HEK293 (cell line): Measurements from ENCODE around the gene LHFPL6.

Experiments used
- CTCF ChIA-PET: fragments of 350-600 bp; formaldehyde crosslinking; extraction: SDS; loops from one replicate; lab custom pipeline; 2021; ENCODE audit warnings: antibody characterized with exemption; lab: Yijun Ruan, JAX
- POLR2A ChIA-PET: fragments of 300-600 bp; formaldehyde crosslinking; extraction: SDS; loops from one replicate; lab custom pipeline; 2020; ENCODE audit warnings: antibody characterized with exemption, inconsistent platforms; lab: Yijun Ruan, JAX
- H3K27ac ChIP-seq: fragments of 200-500 bp; sonication (Bioruptor generic); 2 replicates; pipeline ENCODE4 v1.5.1; 2014; ENCODE audit warnings: low read depth, low read length, control low read depth, inconsistent platforms; ENCODE audit errors: extremely low read depth
- H3K36me3 ChIP-seq, 2 experiments: fragments of 200-500 bp in 1 of 2; sonication (Bioruptor generic) in 1 of 2; 1 replicate in 1 of 2; 2 replicates in 1 of 2; pipeline ENCODE4 v1.5.1; 2014 to 2017; ENCODE audit warnings: inconsistent platforms in 2 of 2, low read length in 2 of 2; ENCODE audit not compliant: control insufficient read depth in 2 of 2, insufficient read depth in 1 of 2
- H3K4me1 ChIP-seq: fragments of 200-500 bp; sonication (Bioruptor generic); 2 replicates; pipeline ENCODE4 v1.5.1; 2014; ENCODE audit warnings: mild to moderate bottlenecking, low read length, inconsistent platforms; ENCODE audit not compliant: control insufficient read depth, insufficient read depth
- H3K4me3 ChIP-seq: 2 replicates; pipeline ENCODE4 v1.5.1; 2011; ENCODE audit warnings: low read depth, mild to moderate bottlenecking, control low read depth, low read length, moderate library complexity
- H3K9me3 ChIP-seq: fragments of 200-500 bp; sonication (Bioruptor generic); 2 replicates; pipeline ENCODE4 v1.5.1; 2014; ENCODE audit warnings: low read depth, low read length, inconsistent platforms; ENCODE audit not compliant: control insufficient read depth, insufficient read depth
- EGR2 ChIP-seq: fragments of 450-650 bp; formaldehyde crosslinking; IDR thresholded peaks from 2 replicates; pipeline ENCODE4 v1.5.1; 2016; ENCODE audit warnings: low read depth, missing biosample characterization, missing genetic modification characterization
- GLI4 ChIP-seq: fragments of 450-650 bp; formaldehyde crosslinking; IDR thresholded peaks from 2 replicates; pipeline ENCODE4 v1.5.1; 2016; ENCODE audit warnings: missing biosample characterization, missing genetic modification characterization
- KLF10 ChIP-seq: fragments of 450-650 bp; IDR thresholded peaks from 2 replicates; pipeline ENCODE4 v1.5.1; 2018; ENCODE audit warnings: missing biosample characterization, mild to moderate bottlenecking, missing genetic modification characterization
- MEIS1 ChIP-seq: sonication (generic); formaldehyde crosslinking; IDR thresholded peaks from 2 replicates; pipeline ENCODE4 v1.8.1; 2022; ENCODE audit warnings: missing genetic modification reagents, mild to moderate bottlenecking, borderline replicate concordance
- WT1 ChIP-seq: fragments of 450-650 bp; formaldehyde crosslinking; IDR thresholded peaks from 2 replicates; pipeline ENCODE4 v1.5.1; 2016; ENCODE audit warnings: missing biosample characterization, missing genetic modification characterization
- ZBTB8A ChIP-seq: fragments of 450-650 bp; formaldehyde crosslinking; IDR thresholded peaks from 2 replicates; pipeline ENCODE4 v1.5.1; 2016; ENCODE audit warnings: missing biosample characterization, missing genetic modification characterization
- ZNF112 ChIP-seq: fragments of 450-650 bp; formaldehyde crosslinking; IDR thresholded peaks from 2 replicates; pipeline ENCODE4 v1.5.0; 2017; ENCODE audit warnings: missing biosample characterization, missing genetic modification characterization
- ZNF175 ChIP-seq: fragments of 450-650 bp; formaldehyde crosslinking; IDR thresholded peaks from 2 replicates; pipeline ENCODE4 v1.5.1; 2016; ENCODE audit warnings: missing biosample characterization, missing genetic modification characterization
- ZNF558 ChIP-seq: fragments of 450-650 bp; formaldehyde crosslinking; IDR thresholded peaks from 2 replicates; pipeline ENCODE4 v1.5.1; 2016; ENCODE audit warnings: missing biosample characterization, missing genetic modification characterization
- ZNF596 ChIP-seq: fragments of 450-650 bp; IDR thresholded peaks from 2 replicates; pipeline ENCODE4 v1.5.0; 2018; ENCODE audit warnings: missing biosample characterization, mild to moderate bottlenecking, missing genetic modification characterization, moderate library complexity
- ZNF660 ChIP-seq: fragments of 450-650 bp; IDR thresholded peaks from 2 replicates; pipeline ENCODE4 v1.5.1; 2018; ENCODE audit warnings: missing biosample characterization, mild to moderate bottlenecking, missing genetic modification characterization
- ZNF677 ChIP-seq: fragments of 450-650 bp; IDR thresholded peaks from 2 replicates; pipeline ENCODE4 v1.5.0; 2018; ENCODE audit warnings: missing biosample characterization, mild to moderate bottlenecking, missing genetic modification characterization, moderate library complexity
- TF ChIP-seq, protein P1 (sequence below): fragments of 450-650 bp; formaldehyde crosslinking; IDR thresholded peaks from 2 replicates; pipeline ENCODE4 v1.5.1; 2016; ENCODE audit warnings: missing biosample characterization, missing genetic modification characterization
- TF ChIP-seq, protein P2 (sequence below): fragments of 450-650 bp; formaldehyde crosslinking; IDR thresholded peaks from 2 replicates; pipeline ENCODE4 v1.5.1; 2016; ENCODE audit warnings: missing biosample characterization, missing genetic modification characterization
- TF ChIP-seq, protein P3 (sequence below): sonication (generic); formaldehyde crosslinking; IDR thresholded peaks from 2 replicates; pipeline ENCODE4 v1.8.1; 2022; ENCODE audit warnings: mild to moderate bottlenecking, moderate library complexity, missing genetic modification reagents
- TF ChIP-seq, protein P4 (sequence below): fragments of 450-650 bp; formaldehyde crosslinking; conservative IDR thresholded peaks from 2 replicates; pipeline ENCODE4 v1.5.1; 2016; ENCODE audit warnings: low read depth, missing biosample characterization, missing genetic modification characterization

The LHFPL6 gene

DNA sequence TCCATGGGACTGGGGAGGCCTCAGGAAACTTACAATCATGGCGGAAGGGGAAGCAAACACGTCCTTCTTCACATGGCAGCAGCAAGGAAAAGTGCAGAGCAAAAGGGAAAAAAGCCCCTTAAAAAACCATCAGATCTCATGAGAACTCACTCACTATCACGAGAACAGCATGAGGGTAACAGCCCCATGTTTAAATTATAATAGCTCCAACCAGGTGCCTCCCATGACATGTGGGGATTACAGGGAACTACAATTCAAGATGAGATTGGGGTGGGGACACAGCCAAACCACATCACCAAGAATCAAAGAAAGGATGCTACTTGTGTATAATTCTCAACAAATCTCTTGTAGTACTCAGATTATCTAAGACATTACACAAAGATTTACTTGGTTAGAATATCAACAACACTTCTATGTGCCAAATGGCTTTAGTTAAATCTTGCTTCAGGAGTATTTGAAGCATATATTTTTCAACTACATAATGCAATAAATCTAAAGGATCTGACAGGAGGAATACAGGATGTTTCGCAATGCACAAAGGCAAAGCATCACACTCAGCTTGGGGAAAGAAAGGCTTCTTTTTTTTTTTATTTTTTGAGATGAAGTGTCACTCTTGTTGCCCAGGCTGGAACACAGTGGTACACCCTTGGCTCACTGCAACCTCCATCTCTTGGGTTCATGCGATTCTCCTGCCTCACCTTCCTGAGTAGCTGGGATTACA is 180.0 kb downstream of the LHFPL6 start:
- ChIA-PET POLR2A (no interaction called here), CTCF (no interaction called here)
- Histone ChIP-seq H3K27ac (no peak overlapping the region), H3K36me3 (no peaks in the 10 kb centered on the region), H3K4me1 (no peaks in the 10 kb centered on the region), H3K9me3 (no peaks in the 10 kb centered on the region), H3K4me3 (no peak overlapping the region)
- TF ChIP-seq, protein P1, sequence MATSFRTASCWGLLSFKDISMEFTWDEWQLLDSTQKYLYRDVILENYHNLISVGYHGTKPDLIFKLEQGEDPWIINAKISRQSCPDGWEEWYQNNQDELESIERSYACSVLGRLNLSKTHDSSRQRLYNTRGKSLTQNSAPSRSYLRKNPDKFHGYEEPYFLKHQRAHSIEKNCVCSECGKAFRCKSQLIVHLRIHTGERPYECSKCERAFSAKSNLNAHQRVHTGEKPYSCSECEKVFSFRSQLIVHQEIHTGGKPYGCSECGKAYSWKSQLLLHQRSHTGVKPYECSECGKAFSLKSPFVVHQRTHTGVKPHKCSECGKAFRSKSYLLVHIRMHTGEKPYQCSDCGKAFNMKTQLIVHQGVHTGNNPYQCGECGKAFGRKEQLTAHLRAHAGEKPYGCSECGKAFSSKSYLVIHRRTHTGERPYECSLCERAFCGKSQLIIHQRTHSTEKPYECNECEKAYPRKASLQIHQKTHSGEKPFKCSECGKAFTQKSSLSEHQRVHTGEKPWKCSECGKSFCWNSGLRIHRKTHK (tag by site-specific recombination): no peak
- TF ChIP-seq ZNF112 (tag by site-specific recombination) (no peak), ZNF175 (tag by site-specific recombination) (no peak), KLF10 (tag by site-specific recombination) (no peak), EGR2 (tag by site-specific recombination) (no peak), ZNF660 (tag by site-specific recombination) (no peak), ZNF677 (tag by site-specific recombination) (no peak), ZBTB8A (no peak), ZNF596 (no peak)
- TF ChIP-seq, protein P2, sequence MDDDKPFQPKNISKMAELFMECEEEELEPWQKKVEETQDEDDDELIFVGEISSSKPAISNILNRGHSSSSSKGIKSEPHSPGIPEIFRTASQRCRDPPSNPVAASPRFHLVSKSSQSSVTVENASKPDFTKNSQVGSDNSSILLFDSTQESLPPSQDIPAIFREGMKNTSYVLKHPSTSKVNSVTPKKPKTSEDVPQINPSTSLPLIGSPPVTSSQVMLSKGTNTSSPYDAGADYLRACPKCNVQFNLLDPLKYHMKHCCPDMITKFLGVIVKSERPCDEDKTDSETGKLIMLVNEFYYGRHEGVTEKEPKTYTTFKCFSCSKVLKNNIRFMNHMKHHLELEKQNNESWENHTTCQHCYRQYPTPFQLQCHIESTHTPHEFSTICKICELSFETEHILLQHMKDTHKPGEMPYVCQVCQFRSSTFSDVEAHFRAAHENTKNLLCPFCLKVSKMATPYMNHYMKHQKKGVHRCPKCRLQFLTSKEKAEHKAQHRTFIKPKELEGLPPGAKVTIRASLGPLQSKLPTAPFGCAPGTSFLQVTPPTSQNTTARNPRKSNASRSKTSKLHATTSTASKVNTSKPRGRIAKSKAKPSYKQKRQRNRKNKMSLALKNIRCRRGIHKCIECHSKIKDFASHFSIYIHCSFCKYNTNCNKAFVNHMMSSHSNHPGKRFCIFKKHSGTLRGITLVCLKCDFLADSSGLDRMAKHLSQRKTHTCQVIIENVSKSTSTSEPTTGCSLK (tag by site-specific recombination): no peak

DNA sequence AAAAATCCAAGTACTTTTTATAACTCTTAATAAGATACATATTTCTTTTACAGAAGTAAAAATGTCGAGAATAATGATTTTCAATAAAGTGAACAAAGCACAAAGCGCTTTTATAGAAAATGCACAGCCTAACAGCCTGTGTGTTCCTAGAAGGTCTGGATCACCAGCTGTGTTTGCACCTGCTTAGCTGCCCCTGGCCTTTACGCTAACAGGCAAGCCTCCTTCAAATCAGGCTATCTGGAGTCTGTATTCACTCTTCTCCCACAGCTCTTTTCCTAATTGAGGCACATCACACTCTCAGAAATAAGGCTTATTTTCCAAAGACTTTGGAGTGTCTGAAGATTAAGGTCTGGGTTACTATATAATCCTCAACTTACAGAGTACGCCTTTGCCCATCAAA is 183.1 kb downstream of the LHFPL6 start:
- ChIA-PET POLR2A (no interaction called here), CTCF (interaction anchor here (0.6 kb wide), 2 partner anchors 18 to 301 kb away, joined by 3 to 4 read pairs; no protein-coding TSS in a partner anchor)

More for the DNA sequence above, 183.1 kb downstream of the LHFPL6 start:
- Histone ChIP-seq H3K4me1 (no peaks in the 10 kb centered on the region), H3K9me3 (no peaks in the 10 kb centered on the region), H3K4me3 (no peak overlapping the region), H3K27ac (no peak overlapping the region), H3K36me3 (no peaks in the 10 kb centered on the region)
- TF ChIP-seq ZNF558 (tag by site-specific recombination): no peak
- TF ChIP-seq WT1 (tag by site-specific recombination): no peak
- TF ChIP-seq, protein P3, sequence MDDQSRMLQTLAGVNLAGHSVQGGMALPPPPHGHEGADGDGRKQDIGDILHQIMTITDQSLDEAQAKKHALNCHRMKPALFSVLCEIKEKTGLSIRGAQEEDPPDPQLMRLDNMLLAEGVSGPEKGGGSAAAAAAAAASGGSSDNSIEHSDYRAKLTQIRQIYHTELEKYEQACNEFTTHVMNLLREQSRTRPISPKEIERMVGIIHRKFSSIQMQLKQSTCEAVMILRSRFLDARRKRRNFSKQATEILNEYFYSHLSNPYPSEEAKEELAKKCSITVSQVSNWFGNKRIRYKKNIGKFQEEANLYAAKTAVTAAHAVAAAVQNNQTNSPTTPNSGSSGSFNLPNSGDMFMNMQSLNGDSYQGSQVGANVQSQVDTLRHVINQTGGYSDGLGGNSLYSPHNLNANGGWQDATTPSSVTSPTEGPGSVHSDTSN (CRISPR knock-in tag): no peak
- TF ChIP-seq, protein P4, sequence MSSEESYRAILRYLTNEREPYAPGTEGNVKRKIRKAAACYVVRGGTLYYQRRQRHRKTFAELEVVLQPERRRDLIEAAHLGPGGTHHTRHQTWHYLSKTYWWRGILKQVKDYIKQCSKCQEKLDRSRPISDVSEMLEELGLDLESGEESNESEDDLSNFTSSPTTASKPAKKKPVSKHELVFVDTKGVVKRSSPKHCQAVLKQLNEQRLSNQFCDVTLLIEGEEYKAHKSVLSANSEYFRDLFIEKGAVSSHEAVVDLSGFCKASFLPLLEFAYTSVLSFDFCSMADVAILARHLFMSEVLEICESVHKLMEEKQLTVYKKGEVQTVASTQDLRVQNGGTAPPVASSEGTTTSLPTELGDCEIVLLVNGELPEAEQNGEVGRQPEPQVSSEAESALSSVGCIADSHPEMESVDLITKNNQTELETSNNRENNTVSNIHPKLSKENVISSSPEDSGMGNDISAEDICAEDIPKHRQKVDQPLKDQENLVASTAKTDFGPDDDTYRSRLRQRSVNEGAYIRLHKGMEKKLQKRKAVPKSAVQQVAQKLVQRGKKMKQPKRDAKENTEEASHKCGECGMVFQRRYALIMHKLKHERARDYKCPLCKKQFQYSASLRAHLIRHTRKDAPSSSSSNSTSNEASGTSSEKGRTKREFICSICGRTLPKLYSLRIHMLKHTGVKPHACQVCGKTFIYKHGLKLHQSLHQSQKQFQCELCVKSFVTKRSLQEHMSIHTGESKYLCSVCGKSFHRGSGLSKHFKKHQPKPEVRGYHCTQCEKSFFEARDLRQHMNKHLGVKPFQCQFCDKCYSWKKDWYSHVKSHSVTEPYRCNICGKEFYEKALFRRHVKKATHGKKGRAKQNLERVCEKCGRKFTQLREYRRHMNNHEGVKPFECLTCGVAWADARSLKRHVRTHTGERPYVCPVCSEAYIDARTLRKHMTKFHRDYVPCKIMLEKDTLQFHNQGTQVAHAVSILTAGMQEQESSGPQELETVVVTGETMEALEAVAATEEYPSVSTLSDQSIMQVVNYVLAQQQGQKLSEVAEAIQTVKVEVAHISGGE (tag by site-specific recombination): no peak
- no peak for TF ChIP-seq MEIS1 (CRISPR knock-in tag)
- no peak for TF ChIP-seq GLI4 (tag by site-specific recombination)
